IPS-NIHi7 (cell line): Measurements from ENCODE around the gene KIAA0232.

Experiments used
- DNase-seq: peaks from one replicate; pipeline ENCODE4 v3.0.0; 2012; ENCODE audit warnings: mixed read lengths; ENCODE audit errors: extremely low spot score

The KIAA0232 gene

GRCh38 chr4:6849691-6850090, 67.2 kb downstream of the KIAA0232 start:
- DNase-seq: no peak

GRCh38 chr4:6851431-6851830, 68.9 kb downstream of the KIAA0232 start:
- no peak for DNase-seq

GRCh38 chr4:6851962-6852361, 69.4 kb downstream of the KIAA0232 start:
- DNase-seq: no peak

DNA sequence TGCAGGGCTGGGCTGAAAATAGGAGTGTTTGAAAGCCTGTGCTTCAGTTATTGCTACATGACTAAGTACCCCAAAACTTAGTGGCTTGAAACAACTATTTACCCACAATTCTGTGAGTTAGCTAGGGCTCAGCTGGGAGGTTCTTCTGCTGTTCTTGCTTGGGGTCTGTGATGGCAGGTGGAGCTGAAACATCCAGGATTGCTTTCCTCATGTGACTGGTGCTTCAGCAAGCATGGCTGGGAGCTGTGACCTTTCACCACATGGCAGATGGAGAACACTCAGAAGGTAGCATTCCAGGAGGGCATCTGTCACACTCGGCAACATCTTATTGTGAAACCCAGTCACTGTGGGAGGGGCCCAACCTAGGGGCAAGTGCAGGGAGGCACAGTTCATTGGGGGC, 70.1 kb downstream of the KIAA0232 start:
- DNase-seq: no peak

DNA sequence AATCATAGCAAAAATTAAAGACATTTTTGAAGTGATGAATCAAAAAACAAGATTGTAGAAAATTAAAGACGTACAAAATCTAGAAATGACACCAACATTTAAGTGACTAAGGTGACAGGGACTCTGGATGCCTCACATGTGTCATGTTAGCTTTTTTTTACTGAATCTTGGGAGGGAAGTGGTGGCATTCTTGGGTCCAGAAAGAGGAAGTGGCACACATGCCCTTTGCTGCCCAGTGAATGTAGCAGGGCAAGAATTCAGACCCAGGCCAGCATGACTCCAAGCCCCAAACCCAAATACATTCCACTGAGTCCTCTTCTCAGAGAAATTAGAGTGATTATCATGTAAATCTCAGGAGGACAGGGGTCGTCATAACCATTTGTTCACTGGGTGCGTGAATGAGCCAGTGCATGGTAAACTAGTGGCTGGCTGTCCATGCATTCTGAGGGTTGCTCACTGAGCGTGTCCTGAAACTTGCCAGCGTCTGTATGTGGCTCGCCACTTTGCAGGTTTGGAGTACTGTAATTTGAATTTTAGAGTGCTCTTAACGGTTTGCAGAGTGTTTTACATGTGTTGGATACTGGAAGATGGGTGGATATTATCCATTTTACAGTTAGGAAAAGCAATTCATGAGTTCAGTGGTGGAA, 71.7 kb downstream of the KIAA0232 start:
- DNase-seq: no peak

DNA sequence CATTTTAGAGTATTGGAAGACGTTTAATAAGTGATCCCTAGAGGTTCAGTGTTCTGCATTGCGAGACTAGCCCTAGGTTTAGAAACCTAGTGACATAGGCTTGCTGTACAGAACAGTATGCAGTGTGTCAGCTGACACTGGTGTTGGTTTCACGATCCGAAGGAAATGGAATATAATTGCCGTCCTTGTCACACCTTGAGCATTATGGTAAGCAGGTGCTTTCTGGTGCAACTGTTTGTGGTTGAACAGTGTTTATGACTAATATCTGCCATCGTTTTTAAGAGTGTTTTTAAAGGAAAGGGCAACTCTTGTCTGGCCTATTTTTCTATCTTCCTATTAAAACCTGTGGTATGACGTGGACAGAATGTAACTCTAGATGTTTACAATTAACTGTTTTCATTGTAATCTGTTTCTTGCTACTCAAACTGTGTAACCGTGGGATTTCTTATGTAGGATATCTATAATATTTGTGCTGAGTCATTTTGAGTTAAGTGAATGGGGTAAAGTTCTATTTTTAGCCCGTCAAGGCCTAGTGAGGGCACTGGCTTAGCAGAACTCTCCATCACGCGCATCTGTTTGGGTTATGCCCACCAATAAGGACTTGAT, 73.3 kb downstream of the KIAA0232 start:
- DNase-seq: no peak

GRCh38 chr4:6856391-6856790, 73.9 kb downstream of the KIAA0232 start:
- no peak for DNase-seq

DNA sequence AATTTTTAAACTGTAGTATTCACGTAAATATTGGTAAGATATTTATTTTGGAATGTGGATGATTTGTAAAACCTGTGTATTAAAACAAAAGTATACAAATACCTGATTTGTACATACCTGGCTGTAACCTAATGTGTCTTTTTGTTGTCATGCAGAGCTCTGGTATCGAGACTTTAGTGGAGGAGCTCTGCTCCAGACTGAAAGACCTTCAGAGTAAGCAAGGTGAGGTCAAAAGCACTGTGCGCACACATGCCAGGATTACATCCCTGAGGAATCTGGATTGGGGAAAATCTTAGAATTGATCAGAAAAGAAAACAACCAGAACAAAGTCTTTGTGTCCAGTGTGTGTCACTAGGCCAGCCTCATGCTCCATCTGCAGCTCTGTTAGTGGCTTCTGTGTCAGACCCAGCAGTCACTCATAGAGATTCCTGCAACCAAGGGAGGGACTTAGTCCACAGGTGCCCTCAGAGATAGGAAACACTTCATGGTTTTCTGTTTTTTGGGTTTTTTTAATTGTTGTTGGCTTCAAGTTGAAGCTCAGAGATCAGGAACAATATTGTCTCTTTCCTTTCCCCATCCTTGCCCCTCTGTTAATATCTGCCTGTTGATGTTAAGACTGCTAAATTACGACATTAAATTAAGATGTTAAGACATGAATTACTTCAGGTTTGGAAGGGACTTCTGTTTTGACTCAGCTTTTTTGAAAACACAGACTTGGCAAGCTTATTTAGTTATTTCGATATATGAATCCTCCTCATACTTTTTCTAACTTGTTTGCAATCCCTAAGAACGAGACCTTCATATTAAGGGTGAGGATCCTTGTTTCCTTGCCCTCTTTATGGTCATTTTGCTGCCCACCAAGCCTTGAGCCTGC, 74.7 kb downstream of the KIAA0232 start:
- DNase-seq: no peak

- no peak for DNase-seq
Measured at GRCh38 chr4:6858997-6859396, 76.5 kb downstream of the KIAA0232 start.

DNA sequence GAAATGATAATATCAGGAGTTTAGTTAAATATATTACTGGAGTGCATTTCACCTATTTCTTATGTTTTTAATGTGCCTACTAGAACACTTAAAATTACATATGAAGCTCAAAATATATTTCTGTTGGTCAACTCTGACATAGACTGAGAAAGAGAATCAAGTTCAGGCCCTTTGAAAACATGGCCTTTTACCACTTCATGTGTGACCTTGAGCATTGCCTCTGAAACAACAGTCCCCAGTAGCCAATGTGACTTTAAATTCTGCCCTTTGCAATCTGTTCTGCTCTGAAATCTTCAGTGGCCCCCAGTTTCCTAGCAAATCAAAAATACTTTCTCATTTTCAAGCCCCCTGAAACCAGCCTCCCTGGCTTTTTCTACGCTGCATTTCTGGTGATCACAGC, 77.0 kb downstream of the KIAA0232 start:
- no peak for DNase-seq

- no peak for DNase-seq
Measured at GRCh38 chr4:6868386-6868785, 85.9 kb downstream of the KIAA0232 start.

- no peak for DNase-seq
Measured at GRCh38 chr4:6869944-6870343, 87.4 kb downstream of the KIAA0232 start.

DNA sequence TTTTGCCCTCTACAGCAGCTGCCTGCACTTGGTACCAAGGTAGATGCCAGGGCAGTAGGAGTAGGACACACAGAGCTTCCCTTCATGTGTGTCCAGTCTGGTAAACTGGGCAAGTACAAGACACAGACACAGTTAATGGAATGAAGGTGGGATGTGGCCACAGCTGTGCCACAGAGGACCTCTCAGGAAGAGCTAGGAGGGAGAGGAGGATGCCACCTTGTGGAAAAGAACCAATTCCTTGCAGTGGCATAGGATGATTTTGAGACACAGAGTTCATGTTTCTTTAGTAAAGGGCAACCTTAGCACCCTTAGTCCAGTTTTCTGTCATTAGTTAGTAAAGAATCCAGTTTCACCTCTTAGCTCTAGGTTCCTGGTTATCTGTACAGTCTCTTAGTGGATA, 90.8 kb downstream of the KIAA0232 start:
- DNase-seq: no peak

DNA sequence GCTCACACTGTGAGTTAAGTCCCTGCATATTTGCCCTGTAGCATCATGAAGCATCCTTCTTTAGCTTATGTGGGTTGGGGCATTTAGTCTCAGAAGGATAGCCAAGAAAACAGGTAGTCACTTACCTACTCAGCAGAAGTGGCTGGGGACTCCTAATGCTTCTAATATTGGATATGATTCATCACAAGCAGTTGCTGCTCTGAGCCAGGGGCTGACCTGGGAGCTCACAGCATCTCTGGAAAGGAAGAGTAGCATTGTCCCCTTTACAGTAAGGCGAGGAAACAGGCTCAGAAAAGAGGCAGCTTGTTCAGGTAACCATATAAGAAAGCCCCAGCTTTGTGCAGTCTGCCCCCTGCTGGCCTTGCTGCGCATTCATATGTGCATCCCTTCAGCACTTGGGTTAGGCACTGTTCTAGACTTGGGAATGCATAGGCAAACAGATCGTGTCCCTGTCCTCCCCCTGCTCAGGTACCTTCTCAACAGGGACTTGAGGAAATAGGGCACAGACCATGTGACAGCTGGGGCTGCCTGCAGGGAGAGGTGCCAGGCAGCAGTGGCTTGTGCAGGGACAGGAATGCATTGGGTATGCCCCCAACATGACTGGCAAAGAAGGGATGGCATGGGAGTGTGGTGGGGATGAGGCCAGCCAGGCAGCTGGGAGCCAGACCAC, 91.4 kb downstream of the KIAA0232 start:
- DNase-seq: peak; percentile 76

DNA sequence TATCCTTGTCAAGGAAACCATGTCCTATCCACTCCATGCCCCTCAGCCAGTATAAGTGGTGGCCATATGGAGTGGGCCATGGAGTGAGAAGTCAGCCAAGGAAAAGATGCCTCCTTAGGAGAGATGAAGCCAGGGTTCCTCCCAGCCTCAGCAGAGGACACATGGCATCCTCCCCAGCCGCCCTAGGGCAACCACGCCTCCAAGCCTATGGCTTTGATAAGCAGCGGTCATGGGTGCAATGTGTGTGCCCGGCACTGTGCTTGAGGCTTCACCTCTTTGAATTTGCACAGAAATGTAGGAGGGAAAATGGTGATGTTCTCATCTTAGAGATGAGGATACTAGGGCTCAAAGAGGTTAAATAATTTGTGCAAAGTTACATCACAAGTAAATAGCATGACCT, 92.5 kb downstream of the KIAA0232 start:
- DNase-seq: no peak

GRCh38 chr4:6875431-6875831, 92.9 kb downstream of the KIAA0232 start:
- no peak for DNase-seq

DNA sequence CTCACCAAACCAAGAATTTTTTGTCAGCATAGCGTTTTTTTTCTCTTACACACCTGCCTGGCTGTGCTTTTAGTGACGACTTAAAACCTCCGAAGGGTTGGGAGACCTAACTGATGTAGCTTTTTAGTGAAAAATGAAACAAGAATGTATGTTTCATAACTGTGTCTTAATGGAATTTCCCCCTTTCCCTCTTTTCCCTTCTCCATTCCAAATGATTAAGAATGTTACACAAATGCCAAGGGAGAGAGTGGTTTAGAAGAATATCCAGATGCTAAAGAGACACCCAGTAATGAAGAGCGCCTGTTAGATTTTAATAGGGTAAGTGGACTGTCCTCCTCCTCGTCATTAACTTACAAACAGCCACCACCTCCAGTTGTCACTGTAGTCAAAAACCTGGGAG, 93.9 kb downstream of the KIAA0232 start:
- no peak for DNase-seq

GRCh38 chr4:6877067-6877466, 94.5 kb downstream of the KIAA0232 start:
- no peak for DNase-seq

DNA sequence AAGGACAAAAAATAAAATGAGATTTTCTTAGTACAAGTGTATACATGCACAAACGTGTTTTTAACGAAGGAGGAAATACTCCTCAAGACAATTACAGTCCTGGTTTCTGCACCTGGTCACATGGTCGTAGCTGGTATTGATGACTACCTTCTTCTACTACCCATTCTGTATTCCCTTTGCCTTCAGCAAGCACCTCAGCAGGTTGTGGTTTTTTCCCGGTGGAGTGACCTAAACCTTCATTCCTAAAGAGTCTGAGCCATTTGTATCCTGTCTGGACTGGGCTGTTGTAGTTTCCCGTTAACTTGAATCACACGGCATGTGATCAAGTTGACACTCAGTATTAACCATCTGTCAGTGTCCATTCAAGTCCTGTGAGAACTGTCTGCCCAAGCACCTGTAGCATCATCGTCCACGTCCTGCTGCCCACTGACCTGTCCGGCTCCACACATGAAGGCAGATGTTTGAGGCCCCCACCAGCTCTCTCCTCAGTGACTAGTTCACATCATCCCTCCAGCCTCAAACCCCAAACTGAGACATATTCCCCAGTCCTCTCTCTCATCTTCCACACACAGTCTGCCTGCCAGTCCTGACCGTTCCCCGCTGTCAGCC, 96.0 kb downstream of the KIAA0232 start:
- no peak for DNase-seq

DNA sequence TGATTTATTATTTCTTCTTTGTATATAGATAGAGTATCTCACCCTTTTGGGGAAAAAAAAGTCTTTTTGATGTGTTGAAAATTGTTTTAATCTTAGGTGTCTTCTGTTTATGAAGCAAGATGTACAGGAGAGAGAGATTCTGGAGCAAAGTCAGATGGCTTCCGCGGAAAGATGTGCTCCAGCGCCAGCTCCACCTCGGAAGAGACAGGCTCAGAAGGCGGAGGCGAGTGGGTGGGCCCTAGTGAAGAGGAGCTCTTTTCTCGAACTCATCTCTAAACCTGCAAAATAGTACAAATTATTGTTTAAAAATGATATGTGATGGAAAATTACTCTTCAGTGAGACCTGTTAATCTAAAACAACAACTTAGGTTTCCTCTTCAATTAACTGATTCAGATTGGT, 98.2 kb downstream of the KIAA0232 start:
- no peak for DNase-seq

DNA sequence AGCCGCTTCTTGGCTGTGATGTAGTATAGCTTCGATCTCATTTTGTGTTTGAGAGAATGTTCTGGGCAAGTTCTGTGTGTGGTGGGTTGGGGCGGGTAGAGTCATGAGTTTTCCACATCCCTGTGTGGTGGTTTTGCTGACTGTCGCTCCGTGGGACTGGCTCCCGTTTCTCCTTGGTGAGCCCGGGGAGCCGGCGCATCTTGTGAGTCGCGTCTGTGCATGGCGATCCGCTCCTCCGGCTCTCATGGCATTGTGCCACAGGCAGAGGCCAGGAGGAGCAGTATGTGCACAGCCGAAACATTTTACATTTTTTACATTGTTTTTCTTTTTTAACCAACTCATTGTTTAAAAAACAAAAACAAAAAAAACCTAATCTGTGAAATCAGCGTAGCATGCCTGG, 99.4 kb downstream of the KIAA0232 start:
- DNase-seq: no peak

DNA sequence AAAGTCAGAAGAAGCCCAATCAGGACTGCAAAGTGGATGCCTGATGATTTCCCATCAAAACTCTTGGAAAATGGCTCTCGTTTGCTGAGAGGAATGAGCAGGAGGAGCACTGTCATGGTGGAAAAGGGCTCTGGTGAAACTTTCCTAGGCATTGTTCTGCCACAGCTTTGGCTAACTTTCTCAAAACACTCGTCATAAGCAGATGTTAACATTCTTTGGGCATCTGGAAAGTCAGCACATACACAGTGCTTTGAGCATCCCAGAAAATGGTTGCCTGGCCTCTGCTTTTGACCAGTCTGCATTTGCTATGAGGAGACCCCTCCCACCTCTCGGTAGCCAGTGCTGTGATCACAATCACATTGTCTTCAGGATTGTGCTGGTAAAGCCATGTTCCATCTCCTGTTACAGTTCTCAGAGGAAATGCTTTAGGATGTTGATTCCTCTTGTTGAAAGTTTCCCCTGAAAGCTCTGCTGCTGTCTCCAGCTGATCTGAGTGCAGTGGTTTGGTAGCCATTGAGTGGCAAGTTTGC, 101.9 kb downstream of the KIAA0232 start:
- DNase-seq: no peak
